GM21717 (cell line): ENCODE data around the gene EXTL1.

ENCODE experiments used
- ATAC-seq: cut with Tn5 transposase; IDR thresholded peaks from one replicate; pipeline ENCODE4 v1.9.1; 2021; ENCODE audit warnings: mild to moderate bottlenecking, moderate library complexity; ENCODE audit not compliant: unreplicated experiment

Gene EXTL1

DNA sequence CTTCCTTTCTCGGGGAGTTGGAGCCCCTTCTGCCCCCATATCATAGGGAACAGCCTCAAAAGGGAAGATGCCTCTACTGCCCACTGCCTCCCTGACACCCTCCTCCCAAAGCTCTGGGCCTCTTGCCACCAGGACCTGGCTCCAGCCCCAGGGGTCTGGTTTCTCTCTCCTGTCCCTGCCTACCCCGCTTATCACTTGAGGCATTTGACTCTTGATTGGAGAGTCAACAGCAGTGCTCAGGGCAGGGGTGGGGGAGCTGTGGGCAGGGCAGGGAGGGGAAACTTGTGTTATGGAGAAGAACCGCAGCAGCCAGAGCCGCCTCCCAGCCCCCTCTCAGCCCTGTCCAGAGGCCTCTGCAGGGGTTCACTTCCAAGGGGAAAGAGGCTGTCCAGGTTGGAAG lies 45.3 kb downstream of the EXTL1 start:
- no peak for ATAC-seq

GRCh38 chr1:26067432-26067911 lies 45.9 kb downstream of the EXTL1 start, which contains the start of gene TRIM63:
TRIM63 (minus strand) TSS chr1:26067630; CDS start chr1:26067494, 136 bp downstream.
- no peak for ATAC-seq

DNA sequence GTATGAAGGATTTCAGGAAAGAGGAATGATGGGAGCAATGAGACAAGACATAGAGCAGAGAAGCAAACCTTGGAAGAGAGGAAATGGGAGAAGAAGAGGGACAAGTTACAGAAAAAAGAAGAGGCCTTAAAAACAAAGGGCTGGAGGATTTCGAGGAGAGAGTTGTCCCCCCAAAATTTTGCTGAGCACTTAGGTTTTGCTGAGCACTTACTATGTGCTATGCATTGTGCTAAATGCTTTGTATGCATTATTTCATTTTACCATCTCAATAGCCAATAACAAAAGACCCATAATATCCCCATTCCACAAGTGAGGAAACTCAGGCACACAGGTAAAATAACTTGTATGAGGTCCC lies 48.3 kb downstream of the EXTL1 start:
- ATAC-seq = no peak

GRCh38 chr1:26070296-26070962 lies 48.9 kb downstream of the EXTL1 start:
- no peak for ATAC-seq

- ATAC-seq = no peak
These were observed 49.4 kb downstream of the EXTL1 start for GRCh38 chr1:26070963-26071342.

DNA sequence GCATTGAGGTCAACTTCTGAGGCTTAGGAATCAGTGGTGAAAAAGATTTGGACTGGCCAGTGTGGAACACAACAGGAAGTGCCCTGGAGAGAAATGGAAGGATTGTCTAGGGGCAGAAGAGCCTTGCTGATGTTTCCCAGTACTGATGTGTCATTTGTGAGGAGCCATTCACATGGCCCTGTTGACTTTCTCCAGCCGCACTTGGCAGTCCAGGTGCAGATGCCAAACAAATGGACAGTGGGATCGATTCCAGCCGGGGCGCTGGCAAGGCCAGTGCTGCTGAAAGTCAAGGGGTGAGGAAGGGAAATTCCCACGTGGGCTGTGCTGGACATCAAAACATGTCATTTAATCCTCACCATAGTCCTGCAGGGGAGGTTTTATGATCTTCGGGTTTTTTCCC lies 50.7 kb downstream of the EXTL1 start:
- ATAC-seq = no peak

DNA sequence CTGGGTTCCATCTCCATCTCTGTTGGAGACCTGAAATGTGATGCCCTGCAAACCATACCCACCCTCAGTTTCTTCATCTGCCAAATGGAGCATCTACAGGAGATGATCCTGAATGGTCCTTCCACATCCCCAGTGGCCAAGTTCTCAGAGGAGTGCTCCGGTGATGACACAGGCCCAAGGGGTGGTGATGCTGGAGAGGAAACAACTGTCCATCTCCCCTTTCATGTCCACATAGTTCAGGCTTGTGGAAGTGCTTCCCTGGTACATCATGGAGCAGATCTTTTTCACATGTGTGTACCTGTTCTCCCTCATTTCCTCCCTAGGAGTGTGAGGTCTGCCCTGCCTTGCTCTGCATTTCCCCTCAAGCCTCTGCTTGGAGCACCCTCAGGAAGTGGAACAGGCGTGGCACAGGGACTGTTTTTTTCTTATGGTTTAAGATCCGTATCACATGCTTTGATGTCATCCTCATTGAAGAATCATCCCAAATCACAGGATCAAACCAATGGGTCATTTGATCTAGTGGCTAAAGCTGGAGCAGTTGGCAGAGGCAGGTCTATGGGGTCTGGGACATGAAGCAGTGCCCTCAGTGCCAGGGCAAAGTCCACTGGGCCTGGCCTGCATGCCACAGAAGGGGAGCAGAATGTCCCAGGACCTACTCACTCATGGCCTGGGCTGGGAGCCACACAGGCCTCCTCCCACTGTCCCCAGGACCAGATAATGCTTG lies 54.0 kb downstream of the EXTL1 start:
- ATAC-seq = no peak

DNA sequence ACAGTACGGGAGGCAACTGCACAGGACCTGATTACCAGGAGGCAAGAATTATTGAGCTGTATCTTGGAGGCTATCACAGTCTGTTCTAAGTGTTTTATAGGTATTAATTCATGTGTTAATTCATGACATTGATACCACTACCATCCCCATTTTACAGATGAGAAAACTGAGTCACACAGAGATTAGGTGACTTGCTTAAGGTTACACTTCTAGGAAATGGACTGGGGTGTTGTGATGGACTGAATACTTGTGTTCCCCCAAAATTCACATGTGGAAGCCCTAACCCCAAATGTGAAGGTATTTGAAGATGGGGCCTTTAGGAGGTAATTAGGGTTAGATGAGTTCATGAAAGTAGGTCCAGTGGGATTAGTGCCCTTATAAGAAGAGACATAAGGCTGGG lies 55.9 kb downstream of the EXTL1 start:
- no peak for ATAC-seq

DNA sequence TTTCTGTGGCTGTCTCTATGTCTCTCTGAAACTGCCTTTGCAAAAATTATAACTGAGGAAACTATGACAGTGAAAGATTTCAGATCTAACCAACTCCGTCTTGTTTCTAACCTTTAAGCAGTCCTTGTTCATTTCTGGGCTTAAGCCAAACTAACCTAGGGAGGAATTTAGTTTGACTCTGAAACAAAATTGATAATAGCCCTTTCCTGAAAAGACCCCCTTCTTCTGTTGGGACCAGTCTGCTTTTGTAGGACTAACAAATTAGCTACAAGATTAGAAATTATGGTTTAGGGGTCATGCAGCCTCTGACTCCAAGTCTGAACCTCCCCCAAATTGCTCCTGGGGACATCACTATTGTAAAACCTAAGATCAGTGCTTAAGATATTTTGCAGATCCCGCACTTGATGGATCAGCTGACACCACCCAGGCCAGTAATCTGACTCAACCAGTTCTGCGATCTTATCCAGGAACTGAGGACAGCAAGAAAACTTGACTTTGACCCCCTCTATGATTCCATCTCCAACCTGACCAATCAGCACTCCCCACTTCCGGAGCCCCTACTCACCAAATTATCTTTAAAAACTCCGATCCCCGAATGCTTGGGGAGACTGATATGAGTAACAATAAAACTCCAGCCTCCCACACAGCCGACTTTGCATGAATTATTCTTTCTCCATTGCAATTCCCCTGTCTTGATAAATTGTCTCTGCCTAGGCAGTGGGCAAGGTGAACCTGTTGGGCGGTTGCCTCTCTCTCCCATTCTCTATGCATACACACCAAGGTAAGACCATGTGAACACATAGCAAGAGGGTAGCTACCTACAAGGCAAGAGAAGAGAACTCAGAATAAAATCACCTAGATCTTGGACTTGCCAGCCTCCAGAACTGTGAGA lies 57.0 kb downstream of the EXTL1 start:
- no peak for ATAC-seq

DNA sequence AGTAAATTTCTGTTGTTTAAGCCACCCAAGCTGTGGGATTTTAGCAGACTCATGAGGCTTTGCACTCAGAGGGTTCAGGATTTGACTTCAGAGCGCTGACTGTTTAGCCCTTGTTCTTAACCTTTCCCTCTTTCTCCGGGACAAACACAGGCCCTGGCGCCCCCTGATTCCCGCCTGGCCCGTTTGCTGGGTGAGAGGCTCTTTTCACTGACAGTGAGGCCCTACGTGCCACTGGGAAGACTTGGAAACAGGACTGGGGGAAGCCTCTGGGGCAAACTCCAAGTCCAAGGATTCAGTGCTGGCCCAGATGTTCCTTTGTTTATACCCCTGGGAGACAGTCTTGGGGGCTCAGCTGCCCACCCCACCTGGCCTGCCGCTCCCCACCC lies 57.6 kb downstream of the EXTL1 start:
- no peak for ATAC-seq

DNA sequence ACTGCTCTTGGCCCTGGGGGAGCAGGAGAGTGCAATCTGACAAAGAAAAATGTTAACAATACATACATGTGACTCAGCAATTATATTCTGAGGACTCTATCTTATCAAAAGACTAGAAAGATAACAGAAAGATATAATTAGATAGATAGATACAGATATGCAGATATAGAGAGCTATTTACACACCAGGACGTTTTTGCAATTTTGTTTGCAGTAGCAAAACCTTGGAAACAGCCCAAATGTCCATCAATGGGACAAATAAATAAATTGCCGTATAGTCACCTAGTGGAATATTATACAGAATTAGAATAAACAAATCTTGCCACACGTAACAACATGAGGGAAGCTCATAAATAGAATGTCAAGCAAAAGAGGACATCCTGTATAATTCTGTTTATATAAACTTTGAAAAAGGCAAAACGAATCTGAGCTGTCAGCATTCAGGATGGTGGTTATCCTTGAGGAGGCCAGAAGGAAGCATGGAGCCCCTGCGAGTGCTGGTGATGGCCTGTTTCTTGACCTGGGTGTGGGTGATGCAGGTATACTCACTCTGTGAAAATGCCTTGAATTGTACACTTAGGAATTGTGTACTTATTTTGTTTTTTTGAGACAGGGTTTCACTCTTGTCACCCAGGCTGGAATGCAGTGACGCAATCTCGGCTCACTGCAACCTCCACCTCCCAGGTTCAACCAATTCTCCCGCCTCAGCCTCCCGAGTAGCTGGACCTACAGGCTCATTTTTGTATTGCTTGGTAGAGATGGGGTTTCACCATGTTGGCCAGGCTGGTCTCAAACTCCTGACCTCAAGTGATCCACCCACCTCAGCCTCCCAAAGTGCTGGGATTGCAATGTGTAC lies 58.6 kb downstream of the EXTL1 start:
- no peak for ATAC-seq

- ATAC-seq = no peak
These were observed 59.9 kb downstream of the EXTL1 start for GRCh38 chr1:26081267-26082019.

DNA sequence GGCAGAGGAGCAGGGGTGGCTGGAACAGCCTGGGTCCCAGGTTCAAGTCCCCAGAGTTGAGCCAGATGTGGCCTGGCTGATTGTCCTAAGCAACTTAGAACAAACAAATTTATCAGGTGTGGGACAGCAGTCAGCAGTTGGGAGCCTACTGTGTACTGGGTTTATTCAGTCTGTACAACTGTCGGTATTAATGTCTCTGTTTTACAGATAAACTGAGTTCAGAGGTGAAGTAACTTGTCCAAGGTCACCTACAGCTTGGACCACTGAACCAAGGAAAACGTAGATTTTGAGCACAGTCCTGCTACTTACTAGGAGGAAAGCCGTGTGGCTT lies 60.4 kb downstream of the EXTL1 start:
- no peak for ATAC-seq

DNA sequence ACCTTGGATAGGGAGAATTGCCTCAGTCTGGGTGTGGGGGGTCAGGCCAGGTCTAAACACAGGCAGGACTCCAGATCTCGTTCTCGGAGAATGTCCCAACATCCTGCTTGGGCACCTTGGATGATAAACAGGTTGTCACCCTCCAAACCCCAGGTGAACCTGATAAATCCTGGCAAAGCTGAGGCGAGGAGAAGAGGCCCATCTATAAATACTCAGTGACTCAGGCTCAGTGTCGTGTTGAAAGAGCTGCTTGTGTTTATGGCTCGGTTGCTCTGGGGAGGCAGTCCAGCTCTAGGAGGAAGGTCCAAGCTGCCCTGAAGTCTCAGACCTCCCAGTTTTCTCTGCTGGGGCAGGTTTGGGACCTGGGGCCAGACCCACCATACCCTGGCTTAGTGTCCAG lies 61.6 kb downstream of the EXTL1 start:
- no peak for ATAC-seq

DNA sequence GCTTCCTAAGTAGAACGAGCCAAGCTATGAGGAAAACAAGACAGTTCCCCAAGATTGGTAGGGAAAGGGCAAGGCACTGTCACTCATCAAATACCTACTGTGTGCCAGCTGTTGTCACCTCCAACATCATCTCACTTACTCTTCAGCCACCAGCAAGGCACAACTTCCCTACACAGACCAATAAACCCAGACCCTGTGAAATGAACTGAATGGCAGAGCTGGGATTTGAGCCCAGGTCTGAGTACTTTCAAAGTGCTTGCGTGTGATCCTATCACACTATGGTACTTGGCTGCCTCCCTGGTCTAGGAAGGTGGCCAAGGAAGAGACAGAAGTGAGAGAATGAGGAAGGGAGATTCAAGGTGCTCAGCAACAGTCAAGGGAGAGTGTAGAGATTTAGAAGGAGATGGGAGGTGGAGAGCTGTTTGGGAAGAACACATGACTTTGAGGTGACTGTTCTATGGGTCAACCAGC lies 62.6 kb downstream of the EXTL1 start:
- no peak for ATAC-seq

- ATAC-seq = no peak
These were observed 63.3 kb downstream of the EXTL1 start for GRCh38 chr1:26084844-26085243.
